HFFc6 (cell line): ENCODE data around the gene MATN3. TPM values are rescaled to one million over a fixed set of nuclear protein-coding genes. Genes with fewer than 3 reads are reported as not detected.

Experiments used
- DNase-seq: peaks from one replicate; pipeline ENCODE4 v3.0.0-alpha.2; 2018
- H3K27ac Mint-ChIP-seq: 2 replicates; pipeline ENCODE4 v1.8.0; 2020; ENCODE audit warnings: mild to moderate bottlenecking, mixed read lengths
- H3K27me3 Mint-ChIP-seq: 2 replicates; pipeline ENCODE4 v1.8.0; 2021; ENCODE audit warnings: mild to moderate bottlenecking, moderate library complexity, mixed read lengths; ENCODE audit not compliant: insufficient read depth
- H3K36me3 Mint-ChIP-seq: 2 replicates; pipeline ENCODE4 v1.8.0; 2021; ENCODE audit warnings: low read depth, mixed read lengths
- H3K4me1 Mint-ChIP-seq: 2 replicates; pipeline ENCODE4 v1.8.0; 2020; ENCODE audit warnings: low read depth, mixed read lengths
- H3K4me3 Mint-ChIP-seq: 2 replicates; pipeline ENCODE4 v1.8.0; 2020; ENCODE audit warnings: mild to moderate bottlenecking, moderate library complexity, mixed read lengths
- H3K9me3 Mint-ChIP-seq: 2 replicates; pipeline ENCODE4 v1.8.0; 2020; ENCODE audit warnings: mild to moderate bottlenecking, mixed read lengths
- total RNA-seq, 6 experiments: library from RNA; stranded (reverse); fragmentation: NEBNext Ultra II Directional; extraction: Animal tissue kit (Norgen Biotek cat#: 25700); gene quantifications; 2 replicates in 1 of 6; 3 replicates in 5 of 6; pipeline ENCODE4 v1.2.3, GENCODE V29; 2021
- TF ChIP-seq, protein P1 (sequence below): fragments of 200-600 bp; sonication (generic); IDR thresholded peaks from 2 replicates; pipeline ENCODE4 v1.5.0; 2021; ENCODE audit warnings: antibody characterized with exemption, mild to moderate bottlenecking

The MATN3 gene
- total RNA-seq, 6 experiments from 2014 or later = 0.69 to 1.5 (median 1.2) TPM

DNA sequence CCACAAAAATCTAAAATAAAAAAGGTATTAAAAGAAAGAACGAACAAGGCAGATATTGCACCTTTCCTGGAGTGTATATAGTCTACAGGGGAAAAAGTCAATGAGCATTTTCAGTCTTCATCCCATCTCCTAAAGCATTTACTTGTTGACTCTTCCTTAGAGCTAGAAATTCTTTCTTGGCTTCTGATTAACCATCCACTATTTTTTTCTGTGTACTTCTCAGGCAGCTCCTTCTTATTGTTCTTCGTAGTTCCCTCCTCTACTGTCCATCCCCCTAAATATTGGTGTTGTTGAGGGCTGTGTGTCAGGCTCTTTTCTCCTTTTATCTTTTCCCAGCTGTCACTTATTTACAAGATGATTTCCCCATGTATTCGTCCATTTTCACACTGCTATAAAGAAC lies 42.5 kb upstream of the MATN3 start:
- H3K4me3 Mint-ChIP-seq = no peak overlapping the region
- peaks cover 11% of the 10 kb centered on the region for H3K27me3 Mint-ChIP-seq
- H3K9me3 Mint-ChIP-seq = no peaks in the 10 kb centered on the region
- H3K27ac Mint-ChIP-seq = no peak overlapping the region
- TF ChIP-seq, protein P1, sequence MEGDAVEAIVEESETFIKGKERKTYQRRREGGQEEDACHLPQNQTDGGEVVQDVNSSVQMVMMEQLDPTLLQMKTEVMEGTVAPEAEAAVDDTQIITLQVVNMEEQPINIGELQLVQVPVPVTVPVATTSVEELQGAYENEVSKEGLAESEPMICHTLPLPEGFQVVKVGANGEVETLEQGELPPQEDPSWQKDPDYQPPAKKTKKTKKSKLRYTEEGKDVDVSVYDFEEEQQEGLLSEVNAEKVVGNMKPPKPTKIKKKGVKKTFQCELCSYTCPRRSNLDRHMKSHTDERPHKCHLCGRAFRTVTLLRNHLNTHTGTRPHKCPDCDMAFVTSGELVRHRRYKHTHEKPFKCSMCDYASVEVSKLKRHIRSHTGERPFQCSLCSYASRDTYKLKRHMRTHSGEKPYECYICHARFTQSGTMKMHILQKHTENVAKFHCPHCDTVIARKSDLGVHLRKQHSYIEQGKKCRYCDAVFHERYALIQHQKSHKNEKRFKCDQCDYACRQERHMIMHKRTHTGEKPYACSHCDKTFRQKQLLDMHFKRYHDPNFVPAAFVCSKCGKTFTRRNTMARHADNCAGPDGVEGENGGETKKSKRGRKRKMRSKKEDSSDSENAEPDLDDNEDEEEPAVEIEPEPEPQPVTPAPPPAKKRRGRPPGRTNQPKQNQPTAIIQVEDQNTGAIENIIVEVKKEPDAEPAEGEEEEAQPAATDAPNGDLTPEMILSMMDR = no peak
- DNase-seq = no peak
- H3K4me1 Mint-ChIP-seq = no peaks in the 10 kb centered on the region
- H3K36me3 Mint-ChIP-seq = peaks cover 8% of the 10 kb centered on the region; the same call in 1 of the 2 replicates

DNA sequence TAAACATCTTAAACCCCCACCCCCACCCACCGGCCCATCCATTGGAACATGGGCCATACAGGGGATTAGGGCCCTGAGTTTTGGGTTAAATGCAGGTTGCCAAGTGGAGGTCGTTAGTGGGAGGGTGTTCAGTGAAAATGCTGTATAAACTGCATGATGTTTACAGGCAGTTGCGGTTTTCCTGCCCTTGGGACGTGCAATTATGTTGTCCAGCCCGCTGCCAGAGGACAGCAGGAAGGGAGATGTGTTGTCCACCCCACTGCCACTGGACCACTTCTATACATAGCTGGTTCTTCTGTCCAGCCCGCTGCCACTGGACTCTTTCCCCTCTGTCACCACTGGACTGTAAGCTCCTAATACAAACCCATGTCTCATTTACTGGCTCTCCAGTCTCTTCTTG lies 41.7 kb upstream of the MATN3 start:
- Mint-ChIP-seq H3K4me1 (peaks cover 7% of the 10 kb centered on the region), H3K27ac (no peak overlapping the region), H3K9me3 (no peaks in the 10 kb centered on the region), H3K27me3 (peaks cover 11% of the 10 kb centered on the region), H3K36me3 (peaks cover 8% of the 10 kb centered on the region; the same call in 1 of the 2 replicates), H3K4me3 (no peak overlapping the region)
- TF ChIP-seq, protein P1 = no peak
- DNase-seq = no peak

DNA sequence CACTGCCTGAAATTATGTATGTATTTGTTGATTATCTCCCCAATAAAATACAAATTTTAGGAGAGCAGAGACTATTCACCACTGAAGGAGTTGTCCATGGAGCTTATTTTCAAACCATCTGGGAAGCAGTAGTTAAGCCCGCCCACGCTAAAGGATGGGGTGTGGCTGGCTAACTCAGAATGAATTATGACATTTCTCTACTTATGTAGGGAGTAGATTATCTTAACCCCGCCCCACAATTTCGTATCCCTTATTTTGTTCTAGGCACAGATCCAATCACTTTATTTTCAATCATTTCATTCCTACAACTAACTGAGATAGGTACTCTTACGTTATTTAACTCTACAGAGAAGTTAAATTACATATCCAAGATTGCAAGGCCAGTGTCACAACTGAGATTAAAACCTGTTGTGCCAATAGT lies 40.4 kb upstream of the MATN3 start:
- peaks cover 10% of the 10 kb centered on the region for H3K27me3 Mint-ChIP-seq
- H3K4me3 Mint-ChIP-seq = no peak overlapping the region
- TF ChIP-seq, protein P1 = no peak
- no peaks in the 10 kb centered on the region for H3K9me3 Mint-ChIP-seq
- H3K36me3 Mint-ChIP-seq = peaks cover 8% of the 10 kb centered on the region; the same call in 1 of the 2 replicates
- DNase-seq = peak; percentile 52
- no peak overlapping the region for H3K27ac Mint-ChIP-seq
- peaks cover 20% of the 10 kb centered on the region for H3K4me1 Mint-ChIP-seq

DNA sequence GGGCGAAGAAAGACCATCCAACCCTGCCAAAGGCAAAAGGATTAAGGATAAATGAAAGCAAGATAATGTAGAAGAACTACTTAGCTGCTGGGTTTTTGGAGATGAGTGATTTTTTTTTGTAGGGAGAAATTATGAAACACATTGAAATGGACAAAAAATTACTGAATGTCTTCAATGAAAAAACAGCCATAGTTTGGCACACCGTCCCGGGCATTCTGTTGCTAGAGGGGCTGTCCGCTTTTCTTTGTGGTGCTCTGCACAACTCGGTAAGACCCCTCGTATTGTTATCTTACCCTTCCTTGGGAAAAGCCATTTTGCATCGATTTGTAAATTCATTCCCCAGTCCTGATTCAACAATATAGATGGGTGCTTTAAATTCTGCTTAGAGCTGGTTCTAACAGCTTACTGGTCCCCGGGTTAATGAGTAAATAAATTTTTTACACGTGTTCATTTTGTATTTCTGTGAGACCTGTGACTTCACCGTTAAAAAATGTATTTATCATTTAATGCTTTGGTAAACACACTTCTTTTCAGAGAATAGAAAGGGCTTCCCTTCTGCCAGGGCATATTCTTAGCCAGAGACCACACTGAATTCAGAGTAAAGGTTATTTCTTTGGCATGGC lies 39.9 kb upstream of the MATN3 start:
- TF ChIP-seq, protein P1 = no peak; the same call in 1 of the 2 replicates
- peaks cover 25% of the 10 kb centered on the region for H3K4me1 Mint-ChIP-seq
- no peak overlapping the region for H3K4me3 Mint-ChIP-seq
- peaks cover 6% of the 10 kb centered on the region for H3K27me3 Mint-ChIP-seq
- H3K9me3 Mint-ChIP-seq = no peaks in the 10 kb centered on the region
- no peak overlapping the region for H3K27ac Mint-ChIP-seq
- peak; percentile 55 for DNase-seq
- H3K36me3 Mint-ChIP-seq = peaks cover 8% of the 10 kb centered on the region; the same call in 1 of the 2 replicates

DNA sequence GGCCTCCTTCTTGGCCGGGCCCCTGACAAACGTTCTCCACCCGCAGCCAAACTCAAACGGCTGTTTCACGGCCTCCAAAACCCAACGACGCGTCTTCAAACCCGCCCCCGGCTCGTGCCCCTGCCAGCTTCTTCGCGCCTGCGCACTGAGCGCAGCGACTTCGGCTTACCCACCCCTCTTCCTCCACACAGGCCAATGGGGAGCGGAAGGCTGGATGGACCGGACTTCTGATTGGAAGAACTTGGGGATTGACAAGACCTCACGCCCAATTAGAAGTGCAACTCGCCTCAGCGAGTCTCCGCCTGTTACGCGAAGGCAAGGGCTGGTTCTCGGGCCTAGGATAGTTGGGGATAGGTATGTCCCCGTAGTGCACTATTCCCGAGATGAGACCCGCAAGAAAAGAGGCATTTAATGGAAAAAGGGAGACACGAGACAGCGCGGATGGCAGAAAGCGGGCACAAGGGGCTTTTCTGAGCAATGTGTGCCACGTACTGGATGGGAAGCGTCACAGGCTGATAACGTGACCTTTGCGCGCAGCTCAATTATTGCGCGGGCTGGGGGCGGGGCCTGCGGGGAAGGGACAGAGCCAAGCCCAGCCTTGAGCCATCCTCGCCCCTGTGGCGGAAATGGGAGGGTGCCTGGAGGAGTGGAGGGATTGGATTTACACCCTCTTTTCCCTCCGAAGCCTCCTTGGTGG lies 39.2 kb upstream of the MATN3 start, which contains the start of gene LAPTM4A:
TSS of gene LAPTM4A (minus strand) at position 97 of the 697 bp plus-strand sequence. CDS start 108 bp downstream, outside the sequence.
- H3K4me3 Mint-ChIP-seq = no peak within 1 kb of the TSS
- peaks cover 8% of the 10 kb centered on the region; the same call in 1 of the 2 replicates for H3K36me3 Mint-ChIP-seq
- no peak within 1 kb of the TSS for H3K27ac Mint-ChIP-seq
- peaks cover 28% of the 10 kb centered on the region for H3K4me1 Mint-ChIP-seq
- peak; percentile 100 for DNase-seq
- H3K27me3 Mint-ChIP-seq = peaks cover 4% of the 10 kb centered on the region
- TF ChIP-seq, protein P1 = no peak
- no peaks in the 10 kb centered on the region for H3K9me3 Mint-ChIP-seq
